CD4-positive, alpha-beta T cell treated with Interleukin-1 beta for 1 hour (primary cell): ENCODE data around the gene ZNF518B.

Source experiments
- DNase-seq, 2 donors: peaks; one replicate each; pipeline ENCODE4 v3.0.0-alpha.2; 2020 to 2022

The ZNF518B gene, protein sequence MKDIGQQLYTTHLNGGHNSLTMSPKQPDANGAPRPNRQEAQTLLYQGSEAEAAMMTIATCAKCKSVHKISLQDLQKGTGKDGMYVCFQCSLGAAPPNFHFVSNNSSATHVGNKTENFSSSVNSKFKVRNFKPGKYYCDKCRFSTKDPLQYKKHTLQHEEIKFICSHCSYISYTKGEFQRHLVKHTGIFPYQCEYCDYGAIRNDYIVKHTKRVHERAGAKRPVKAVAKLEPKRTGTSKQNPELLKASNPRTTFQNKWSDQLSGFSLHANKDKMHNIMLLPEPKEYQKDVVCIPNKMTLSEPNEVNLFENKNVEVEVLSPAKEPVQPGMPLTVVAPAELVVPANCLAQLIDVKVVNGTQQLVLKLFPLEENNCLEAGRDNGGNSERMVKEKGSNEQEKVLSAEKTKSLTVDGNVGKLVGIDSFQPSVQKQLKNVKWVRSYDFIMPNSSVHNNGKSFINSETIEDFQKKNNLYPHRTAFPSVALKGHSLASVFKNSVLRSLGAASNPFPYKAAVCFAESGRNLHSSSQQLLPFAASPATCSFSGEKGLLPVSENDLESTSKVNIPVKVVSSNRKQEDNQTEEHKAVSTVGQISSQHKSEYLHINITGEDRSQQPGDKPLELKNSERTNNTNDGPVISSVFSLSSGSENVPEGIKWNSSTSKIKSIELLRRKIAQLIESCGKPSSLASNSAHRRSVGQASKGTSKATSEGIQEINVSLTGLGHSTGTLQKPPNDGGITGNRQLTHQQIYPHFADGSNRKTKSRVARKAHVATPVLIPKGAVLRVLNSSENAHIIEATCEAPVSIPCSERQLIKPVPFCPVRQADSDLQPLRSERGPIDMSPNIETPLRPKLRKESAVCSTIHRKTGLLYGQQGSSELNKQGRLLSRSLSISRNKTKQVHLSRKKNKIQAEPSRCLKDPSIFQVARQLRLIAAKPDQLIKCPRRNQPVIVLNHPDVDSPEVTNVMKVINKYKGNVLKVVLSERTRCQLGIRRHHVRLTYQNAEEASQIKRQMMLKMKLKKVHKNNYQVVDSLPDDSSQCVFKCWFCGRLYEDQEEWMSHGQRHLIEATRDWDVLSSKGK

DNA sequence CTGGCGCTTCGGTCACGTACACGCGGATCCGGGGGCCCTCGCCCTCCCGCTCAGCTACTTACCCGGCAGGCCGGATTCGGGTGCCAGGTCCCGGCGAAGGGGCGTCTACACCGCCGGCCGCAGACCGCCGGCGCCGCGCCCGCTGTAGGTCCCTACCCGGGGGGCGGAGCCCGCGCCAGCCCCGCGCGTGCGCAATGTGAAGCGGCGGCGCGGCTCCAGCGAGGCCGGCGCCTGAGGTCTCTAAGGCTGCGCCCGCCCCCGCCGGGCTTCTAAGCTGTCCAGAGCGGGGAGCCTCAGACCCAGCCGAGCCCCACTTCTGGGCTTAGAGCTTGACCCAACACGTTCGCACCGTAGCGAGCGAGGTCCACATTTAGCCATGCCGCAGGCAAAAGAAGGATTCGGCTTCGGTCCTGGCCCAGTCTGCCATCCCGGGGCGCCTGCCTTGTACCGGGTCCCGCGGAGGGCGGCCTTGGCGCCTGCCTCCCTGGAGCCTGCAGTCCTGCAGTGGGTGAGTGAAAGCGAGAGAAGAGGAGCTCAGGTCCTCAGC, at the start of gene ZNF518B:
Gene ZNF518B (minus strand): TSS at position 172 of the 547 bp plus-strand sequence. CDS start 11,098 bp downstream, outside the sequence.
- peak; percentile 83 to 87 for DNase-seq

GRCh38 chr4:10506077-10506476, 48.9 kb upstream of the ZNF518B start:
- DNase-seq: no peak

DNA sequence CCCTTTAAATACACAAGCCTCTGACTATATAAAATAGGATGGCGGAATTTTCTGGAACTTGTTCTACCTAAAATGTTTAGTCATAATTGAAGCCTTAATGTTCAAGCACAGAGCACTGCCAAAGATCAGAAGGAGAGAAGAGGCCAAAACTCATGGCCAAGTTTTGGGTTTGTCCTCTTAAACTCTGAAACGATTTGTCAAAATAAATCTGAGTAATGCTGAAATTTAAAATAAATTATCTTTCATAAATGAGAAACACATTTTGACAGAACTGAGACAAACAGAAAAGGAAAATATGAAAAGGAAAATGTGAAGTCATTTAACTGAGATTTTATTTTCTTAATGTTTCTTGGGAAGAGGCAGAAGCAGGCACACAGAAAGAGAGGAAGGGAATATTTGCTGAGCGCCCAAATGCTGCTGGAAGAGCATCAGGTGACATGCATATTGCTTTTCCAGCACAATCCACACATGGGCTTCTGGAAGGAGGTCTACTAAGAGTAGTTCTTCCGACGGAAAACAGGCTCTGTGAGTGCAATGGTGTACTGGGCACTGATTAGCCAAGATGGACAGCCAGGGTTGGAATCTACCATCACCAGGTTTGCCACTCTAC, 47.4 kb upstream of the ZNF518B start:
- DNase-seq: no peak

GRCh38 chr4:10502717-10503116, 45.5 kb upstream of the ZNF518B start:
- no peak for DNase-seq

GRCh38 chr4:10500776-10501175, 43.5 kb upstream of the ZNF518B start:
- no peak for DNase-seq

GRCh38 chr4:10496200-10496599, 39.0 kb upstream of the ZNF518B start:
- no peak for DNase-seq

DNA sequence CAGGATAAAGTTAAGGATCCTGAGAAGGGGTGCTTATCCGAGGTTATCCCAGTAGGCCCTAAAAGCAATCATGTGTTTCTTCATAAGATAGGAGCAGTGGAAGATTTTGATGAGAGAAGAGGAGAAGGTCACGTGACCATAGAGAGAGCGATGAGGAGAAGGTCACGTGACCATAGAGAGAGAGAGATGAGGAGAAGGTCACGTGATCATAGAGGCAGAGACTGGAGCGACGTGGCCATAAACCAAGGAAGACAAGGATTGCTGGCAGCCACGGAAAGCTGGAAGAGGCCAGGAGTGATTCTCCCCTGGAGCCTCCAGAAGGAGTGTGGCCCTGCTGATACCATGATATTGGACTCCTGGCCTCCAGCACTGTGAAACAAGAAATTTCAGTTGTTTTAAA, 38.4 kb upstream of the ZNF518B start:
- no peak for DNase-seq

GRCh38 chr4:10492464-10492863, 35.2 kb upstream of the ZNF518B start:
- DNase-seq: no peak

DNA sequence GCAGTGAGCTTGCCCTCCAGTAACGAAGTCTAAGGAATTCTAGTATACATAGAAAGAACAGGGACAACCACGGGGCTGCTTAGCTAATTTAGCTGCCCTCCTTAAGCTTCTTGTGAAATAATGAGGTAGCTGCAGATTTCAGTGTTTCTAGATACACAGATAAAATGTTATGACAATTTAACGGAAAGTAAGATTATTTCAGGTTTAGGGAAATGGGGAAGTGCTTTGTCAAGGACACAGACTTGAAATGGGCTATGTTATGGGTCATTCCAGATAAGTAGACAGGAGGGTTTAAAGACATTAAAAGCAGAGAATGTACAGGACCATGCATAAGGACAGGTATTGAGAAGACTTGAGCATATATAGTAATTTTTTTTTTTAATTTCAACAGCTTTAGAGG, 34.2 kb upstream of the ZNF518B start:
- no peak for DNase-seq

DNA sequence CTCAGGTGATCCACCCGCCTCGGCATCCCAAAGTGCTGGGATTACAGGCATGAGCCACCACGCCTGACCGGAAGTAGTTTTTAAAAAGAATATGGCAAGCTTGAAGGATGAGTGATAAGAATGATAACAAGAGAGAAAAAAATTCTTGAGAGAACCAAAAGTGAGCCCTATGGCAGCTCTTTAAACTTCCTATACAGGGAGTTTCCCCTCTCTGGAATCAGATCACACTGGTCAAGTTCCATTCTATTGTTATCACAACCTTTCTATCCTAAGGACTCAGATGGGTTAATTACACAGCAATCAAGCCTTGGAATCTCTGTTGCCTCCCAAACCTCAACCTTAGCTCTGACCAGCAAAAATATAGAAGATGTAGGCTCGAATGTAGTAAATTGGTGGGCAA, 33.8 kb upstream of the ZNF518B start:
- no peak for DNase-seq

DNA sequence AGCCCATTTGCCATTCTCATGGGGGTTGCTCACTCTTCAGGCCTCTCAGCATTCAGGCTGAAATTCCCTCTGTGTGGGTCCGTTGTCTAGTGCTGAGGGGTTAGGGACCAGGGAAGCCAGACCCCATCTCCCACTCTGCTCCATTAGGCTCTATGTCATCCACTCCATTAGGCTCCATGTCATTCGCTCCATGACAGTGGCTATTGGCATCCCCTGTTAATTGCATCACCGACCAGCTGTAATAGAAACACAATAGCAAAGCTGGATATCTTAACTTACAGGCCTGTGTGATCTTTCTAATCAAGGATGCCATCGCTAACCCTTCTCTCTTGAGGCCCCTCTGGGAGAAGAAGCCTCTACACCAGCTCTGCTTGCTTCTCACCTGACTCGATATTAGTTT, 25.7 kb upstream of the ZNF518B start:
- DNase-seq: no peak

- DNase-seq: no peak
Measured at GRCh38 chr4:10480616-10481015, 23.4 kb upstream of the ZNF518B start.

GRCh38 chr4:10478621-10479020, 21.4 kb upstream of the ZNF518B start:
- DNase-seq: no peak

- DNase-seq: no peak
Measured at GRCh38 chr4:10470505-10470904, 13.3 kb upstream of the ZNF518B start.

- no peak for DNase-seq
Measured at GRCh38 chr4:10466161-10466560, 8.9 kb upstream of the ZNF518B start.

- no peak for DNase-seq
Measured at GRCh38 chr4:10462876-10463275, 5.7 kb upstream of the ZNF518B start.

GRCh38 chr4:10461850-10462400, 4.7 kb upstream of the ZNF518B start:
- DNase-seq: no peak

DNA sequence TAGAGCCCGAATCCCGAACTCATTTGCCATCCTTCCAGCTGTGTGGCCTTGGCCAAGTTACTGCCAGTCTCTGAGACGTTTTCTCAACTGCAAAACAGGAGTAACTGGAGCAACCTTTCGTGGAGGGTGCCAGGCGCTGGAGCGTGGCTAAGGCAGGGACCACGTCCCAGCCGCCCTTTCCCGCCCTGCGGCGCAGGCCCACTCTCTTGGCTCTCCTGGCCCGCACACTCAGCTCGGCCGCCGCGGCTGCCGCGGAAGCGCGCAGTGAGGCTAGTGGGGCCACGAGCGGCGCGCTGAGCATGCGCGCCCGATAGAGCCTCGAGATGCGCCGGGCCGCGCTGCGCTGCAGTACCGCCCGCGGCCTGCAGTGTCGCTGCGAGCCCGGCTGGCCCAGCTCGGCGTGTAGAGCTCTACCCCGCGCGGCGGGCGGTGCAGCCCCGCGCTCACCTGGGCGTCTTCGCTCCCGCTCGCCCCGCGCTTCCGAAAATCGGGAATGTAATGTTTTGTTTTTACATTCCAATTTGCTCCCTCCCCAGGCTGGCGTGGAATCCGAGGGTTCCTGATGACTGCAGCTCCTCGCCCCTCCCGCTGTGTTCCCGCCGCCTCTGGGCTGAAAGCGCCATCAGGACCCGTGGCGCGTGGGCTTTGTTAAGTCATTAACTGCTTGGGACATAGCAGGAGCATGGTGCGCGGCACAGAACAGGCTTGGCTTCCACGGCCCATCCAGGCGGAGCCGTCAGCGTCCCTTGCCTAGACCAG, 4.0 kb upstream of the ZNF518B start:
- DNase-seq: peak; percentile 82

DNA sequence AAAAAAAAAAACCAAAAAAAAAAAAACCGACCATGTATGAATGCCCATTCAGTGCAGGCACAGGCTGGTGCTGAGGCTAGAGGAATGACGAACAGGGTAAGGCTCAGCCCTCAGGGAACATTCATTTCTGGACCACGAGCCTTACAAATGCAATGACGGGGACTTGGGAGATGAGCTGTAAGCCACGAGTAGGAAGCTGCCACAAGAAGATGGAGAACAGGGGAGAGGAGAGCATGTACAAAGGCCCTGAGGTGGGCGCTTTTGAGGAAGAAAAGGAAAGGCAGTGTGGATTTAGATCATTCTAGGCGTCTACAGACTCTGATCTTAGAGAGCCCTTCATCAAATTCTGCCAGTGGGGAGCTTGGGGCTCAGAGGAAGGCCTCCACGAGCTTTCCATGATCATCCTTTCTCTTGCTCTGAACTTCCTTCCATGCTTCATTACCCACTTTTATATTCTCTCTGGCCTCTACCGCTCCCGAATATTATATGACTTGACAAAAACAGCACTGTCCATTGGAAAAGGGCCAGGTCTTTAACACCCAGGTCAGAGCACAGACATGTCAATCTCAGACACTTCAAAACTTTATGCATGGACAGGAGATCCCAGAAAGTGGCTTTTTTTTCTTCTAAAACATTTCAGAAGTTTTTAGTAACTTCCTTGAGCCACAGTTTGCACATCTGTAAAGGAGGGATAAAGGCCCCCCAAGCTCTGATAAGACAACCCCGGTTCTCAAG, 3.3 kb upstream of the ZNF518B start:
- no peak for DNase-seq

DNA sequence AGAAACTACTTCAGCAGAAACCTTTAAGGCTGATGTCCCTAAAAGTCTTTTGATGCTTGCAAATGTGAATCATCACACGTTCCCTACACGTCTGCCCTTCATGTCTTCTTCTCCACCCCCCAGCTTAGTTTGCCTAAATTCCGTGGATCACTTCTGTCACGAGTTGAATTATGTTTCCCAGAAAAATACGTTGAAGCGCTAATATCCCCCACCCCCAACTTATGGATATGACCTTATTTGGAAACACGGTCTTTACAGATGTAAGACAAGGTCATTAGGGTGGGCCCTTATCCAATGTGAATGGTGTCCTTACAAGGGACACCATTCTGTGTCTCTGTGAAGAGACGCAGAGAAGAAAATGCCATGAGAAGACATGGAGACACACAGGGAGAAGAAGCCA, 2.1 kb upstream of the ZNF518B start:
- no peak for DNase-seq

DNA sequence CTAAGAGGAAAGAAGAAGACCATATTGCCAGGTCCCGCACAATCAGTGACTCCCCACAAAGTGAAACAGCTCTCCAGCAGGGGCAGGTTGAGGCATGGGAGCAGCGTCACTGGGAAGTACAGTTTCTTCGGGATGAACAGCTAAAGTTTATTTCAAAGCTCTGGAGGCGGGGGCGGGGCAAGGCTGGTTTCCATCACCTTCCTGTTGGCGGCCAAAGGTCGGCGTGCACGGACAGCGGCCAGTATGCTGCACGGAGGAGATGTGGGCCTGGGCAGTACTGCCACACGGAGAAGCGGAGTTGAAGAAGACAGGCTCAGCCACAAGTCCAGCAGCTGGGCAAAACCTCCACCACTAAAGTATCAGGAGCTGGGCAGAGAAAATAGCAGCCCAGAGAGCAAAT, 951 bp upstream of the ZNF518B start:
- DNase-seq: no peak
